MM.1S (cell line): Measurements from ENCODE around the gene DENND4A.

Source experiments
- CTCF ChIP-seq: fragments of 300-600 bp; sonication (generic); IDR thresholded peaks from 2 replicates; pipeline ENCODE4 v1.5.1; 2016; ENCODE audit warnings: antibody characterized with exemption, low read length, mixed read lengths
- EZH2 ChIP-seq: fragments of 300-600 bp; sonication (generic); optimal IDR thresholded peaks from 2 replicates; pipeline ENCODE3; 2017; ENCODE audit warnings: low read depth, mild to moderate bottlenecking, antibody characterized with exemption, low read length, mixed read lengths
- EZH2phosphoT487 ChIP-seq: fragments of 300-600 bp; sonication (generic); IDR thresholded peaks from 2 replicates; pipeline ENCODE4 v1.6.1; 2018; ENCODE audit warnings: antibody characterized with exemption, low read length

DNA sequence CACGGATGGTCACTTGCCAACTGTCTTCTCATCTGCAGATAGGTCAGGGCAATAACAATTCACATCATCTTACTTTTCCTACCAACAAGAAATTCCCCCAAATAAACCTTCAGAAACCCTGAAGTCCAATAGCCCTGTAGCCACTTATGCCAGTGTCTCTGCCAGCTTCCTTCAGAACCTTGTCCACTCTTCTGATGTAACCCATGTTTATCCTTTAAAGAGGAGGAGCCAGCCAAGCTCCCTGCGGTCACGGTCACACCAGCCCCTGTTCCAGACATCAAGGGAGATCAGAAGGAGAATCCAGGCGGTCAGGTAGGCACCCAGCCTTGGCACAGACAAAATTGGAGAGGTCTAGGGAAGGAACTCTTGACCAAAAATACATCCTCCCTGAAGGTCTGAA is 146.7 kb downstream of the DENND4A start:
- TF ChIP-seq EZH2 (no peak), CTCF (no peak), EZH2phosphoT487 (no peak)
